Gastroesophageal sphincter (tissue), 3 donors: ENCODE results near the gene GPR12.

ENCODE experiments used
- EP300 ChIP-seq: sonication (generic); formaldehyde crosslinking; IDR thresholded peaks from one replicate; pipeline ENCODE4 v1.6.1; 2017; ENCODE audit warnings: antibody characterized with exemption, mild to moderate bottlenecking
- POLR2A ChIP-seq, 2 donors: fragments of 450-650 bp; IDR thresholded peaks; one replicate each; pipeline ENCODE4 v1.6.1; 2017; ENCODE audit warnings: antibody characterized with exemption in 2 of 2, mild to moderate bottlenecking in 2 of 2, moderate library complexity in 1 of 2
- TF ChIP-seq, protein P1 (sequence below), 4 experiments: fragments of 200-600 bp in 2 of 4; fragments of 450-650 bp in 2 of 4; sonication (generic) in 1 of 4; IDR thresholded peaks; one replicate each; pipeline ENCODE4 v1.5.1; 2017 to 2019; ENCODE audit warnings: antibody characterized with exemption in 4 of 4, mild to moderate bottlenecking in 2 of 4, moderate library complexity in 2 of 4

- TF ChIP-seq, protein P1, sequence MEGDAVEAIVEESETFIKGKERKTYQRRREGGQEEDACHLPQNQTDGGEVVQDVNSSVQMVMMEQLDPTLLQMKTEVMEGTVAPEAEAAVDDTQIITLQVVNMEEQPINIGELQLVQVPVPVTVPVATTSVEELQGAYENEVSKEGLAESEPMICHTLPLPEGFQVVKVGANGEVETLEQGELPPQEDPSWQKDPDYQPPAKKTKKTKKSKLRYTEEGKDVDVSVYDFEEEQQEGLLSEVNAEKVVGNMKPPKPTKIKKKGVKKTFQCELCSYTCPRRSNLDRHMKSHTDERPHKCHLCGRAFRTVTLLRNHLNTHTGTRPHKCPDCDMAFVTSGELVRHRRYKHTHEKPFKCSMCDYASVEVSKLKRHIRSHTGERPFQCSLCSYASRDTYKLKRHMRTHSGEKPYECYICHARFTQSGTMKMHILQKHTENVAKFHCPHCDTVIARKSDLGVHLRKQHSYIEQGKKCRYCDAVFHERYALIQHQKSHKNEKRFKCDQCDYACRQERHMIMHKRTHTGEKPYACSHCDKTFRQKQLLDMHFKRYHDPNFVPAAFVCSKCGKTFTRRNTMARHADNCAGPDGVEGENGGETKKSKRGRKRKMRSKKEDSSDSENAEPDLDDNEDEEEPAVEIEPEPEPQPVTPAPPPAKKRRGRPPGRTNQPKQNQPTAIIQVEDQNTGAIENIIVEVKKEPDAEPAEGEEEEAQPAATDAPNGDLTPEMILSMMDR (IDR thresholded peaks at IDR 0.05) = no peak
- no peak for TF ChIP-seq POLR2A (IDR thresholded peaks at IDR 0.05)
- TF ChIP-seq EP300 = no peak
Measured at GRCh38 chr13:26772531-26772930, 11.9 kb upstream of the GPR12 start.
